A549 (cell line): Measurements from ENCODE around the gene SNTN.

ENCODE experiments used
- CBX2 ChIP-seq: fragments of 200-600 bp; sonication (generic); IDR thresholded peaks from 2 replicates; pipeline ENCODE4 v1.6.1; 2016; ENCODE audit warnings: low read depth, mild to moderate bottlenecking, borderline replicate concordance
- CTCF ChIP-seq: fragments of >200 bp; sonication (Bioruptor Twin); formaldehyde crosslinking; IDR thresholded peaks from 3 replicates; pipeline ENCODE4 v1.5.1; 2016
- E2F6 ChIP-seq: IDR thresholded peaks from 2 replicates; pipeline ENCODE4 v1.6.1; 2012; ENCODE audit warnings: low read depth, borderline replicate concordance
- ESRRA ChIP-seq: fragments of 150-350 bp; IDR thresholded peaks from 2 replicates; pipeline ENCODE4 v1.6.1; 2014; ENCODE audit warnings: mild to moderate bottlenecking, low read length, borderline replicate concordance
- HEYL ChIP-seq: fragments of 250-450 bp; sonication (Bioruptor Pico); IDR thresholded peaks from 2 replicates; pipeline ENCODE4 v1.8.0; 2021; ENCODE audit warnings: mild to moderate bottlenecking, moderate library complexity
- MAZ ChIP-seq: fragments of 150-350 bp; IDR thresholded peaks from 2 replicates; pipeline ENCODE4 v1.6.1; 2014; ENCODE audit warnings: antibody characterized with exemption, low read depth, low read length, borderline replicate concordance
- NPAS2 ChIP-seq: fragments of 250-450 bp; sonication (Bioruptor Pico); IDR thresholded peaks from 2 replicates; pipeline ENCODE4 v1.8.0; 2022; ENCODE audit warnings: mild to moderate bottlenecking, moderate library complexity, borderline replicate concordance
- PBX3 ChIP-seq: IDR thresholded peaks from 2 replicates; pipeline ENCODE4 v1.6.1; 2012
- POLR2A ChIP-seq: IDR thresholded peaks from 2 replicates; pipeline ENCODE4 v1.6.1; 2012; ENCODE audit warnings: mild to moderate bottlenecking, low read length
- REST ChIP-seq: fragments of 200-600 bp; sonication (generic); IDR thresholded peaks from 2 replicates; pipeline ENCODE4 v1.6.1; 2016; ENCODE audit warnings: antibody characterized with exemption, mild to moderate bottlenecking, moderate library complexity
- RFX5 ChIP-seq: fragments of 450-650 bp; IDR thresholded peaks from 2 replicates; pipeline ENCODE4 v1.7.1; 2014; ENCODE audit warnings: antibody characterized with exemption, mild to moderate bottlenecking, moderate library complexity

- TF ChIP-seq NPAS2, result no peak
- no peak for TF ChIP-seq CTCF
- no peak for TF ChIP-seq E2F6
- TF ChIP-seq POLR2A, result no peak
- no peak for TF ChIP-seq ESRRA
- no peak for TF ChIP-seq RFX5
- TF ChIP-seq CBX2, result no peak
- TF ChIP-seq MAZ, result no peak
- no peak for TF ChIP-seq REST
- no peak for TF ChIP-seq PBX3
- no peak for TF ChIP-seq HEYL
These were observed 9.5 kb downstream of the SNTN start for GRCh38 chr3:63662011-63662410.
